ENCODE results near the gene IFITM2.
"Not testable (repeated sequence)": the region's sequence is repeated elsewhere in the genome, so short reads cannot be mapped to it uniquely, and the experiment has no call there.

IFITM2 gene

GRCh38 chr11:315051-315481 is 7.5 kb downstream of the IFITM2 start:
- no peak for DNase-seq (ENCODE audit: low read depth)
- TF ChIP-seq CTCF (IDR thresholded peaks at IDR 0.05; ENCODE audit: low read length, missing control alignments), result no peak
- peak overlapping the region; percentile 81 for H3K4me3 ChIP-seq (replicated peaks; ENCODE audit: low read depth, low read length)

GRCh38 chr11:315516-315994 is 7.9 kb downstream of the IFITM2 start:
- peak overlapping the region; percentile 81 for H3K4me3 ChIP-seq (replicated peaks; ENCODE audit: low read depth, low read length)
- TF ChIP-seq CTCF (IDR thresholded peaks at IDR 0.05; ENCODE audit: low read length, missing control alignments), result no peak
- no peak for DNase-seq (ENCODE audit: low read depth)

- TF ChIP-seq CTCF (IDR thresholded peaks at IDR 0.05; ENCODE audit: low read length, missing control alignments), result no peak
- peak overlapping the region; percentile 81 for H3K4me3 ChIP-seq (replicated peaks; ENCODE audit: low read depth, low read length)
- DNase-seq (ENCODE audit: low read depth), result no peak
These were observed 8.6 kb downstream of the IFITM2 start for GRCh38 chr11:316031-316701.

GRCh38 chr11:316891-317301 is 9.3 kb downstream of the IFITM2 start:
- TF ChIP-seq CTCF (IDR thresholded peaks at IDR 0.05; ENCODE audit: low read length, missing control alignments), result no peak
- peak overlapping the region; percentile 81 for H3K4me3 ChIP-seq (replicated peaks; ENCODE audit: low read depth, low read length)
- no peak for DNase-seq (ENCODE audit: low read depth)

- DNase-seq (ENCODE audit: low read depth), result not testable (repeated sequence)
- H3K4me3 ChIP-seq (replicated peaks; ENCODE audit: low read depth, low read length), result peak overlapping the region; percentile 9
These were observed 10.2 kb downstream of the IFITM2 start for GRCh38 chr11:317668-318404.

GRCh38 chr11:318405-319120 is 10.9 kb downstream of the IFITM2 start:
- DNase-seq (ENCODE audit: low read depth), result not testable (repeated sequence)
- H3K4me3 ChIP-seq (replicated peaks; ENCODE audit: low read depth, low read length), result peak overlapping the region; percentile 75

GRCh38 chr11:319121-319887 is 11.7 kb downstream of the IFITM2 start:
- DNase-seq (ENCODE audit: low read depth), result not testable (repeated sequence)
- peak overlapping the region; percentile 75 for H3K4me3 ChIP-seq (replicated peaks; ENCODE audit: low read depth, low read length)

GRCh38 chr11:319888-320273 is 12.3 kb downstream of the IFITM2 start:
- not testable (repeated sequence) for DNase-seq (ENCODE audit: low read depth)
- H3K4me3 ChIP-seq (replicated peaks; ENCODE audit: low read depth, low read length), result peak overlapping the region; percentile 75
